BLaER1 (cell line): ENCODE measurements around the gene IFNAR2.
"Not testable (repeated sequence)": the region's sequence is repeated elsewhere in the genome, so short reads cannot be mapped to it uniquely, and the experiment has no call there.

ENCODE experiments used
- H3K27ac ChIP-seq: shearing (Covaris generic); formaldehyde crosslinking; 2 replicates; pipeline ENCODE4 v1.8.1; 2022
- H3K27me3 ChIP-seq: shearing (Covaris generic); formaldehyde crosslinking; 2 replicates; pipeline ENCODE4 v1.8.1; 2022
- H3K36me3 ChIP-seq: shearing (Covaris generic); formaldehyde crosslinking; 2 replicates; pipeline ENCODE4 v1.8.1; 2022
- H3K4me1 ChIP-seq: shearing (Covaris generic); formaldehyde crosslinking; 2 replicates; pipeline ENCODE4 v1.8.1; 2022
- H3K4me2 ChIP-seq: shearing (Covaris generic); formaldehyde crosslinking; 2 replicates; pipeline ENCODE4 v1.8.1; 2022
- H3K4me3 ChIP-seq: shearing (Covaris generic); formaldehyde crosslinking; 2 replicates; pipeline ENCODE4 v1.8.1; 2022
- H3K9ac ChIP-seq: shearing (Covaris generic); formaldehyde crosslinking; 2 replicates; pipeline ENCODE4 v1.8.1; 2022
- H3K9me3 ChIP-seq: shearing (Covaris generic); formaldehyde crosslinking; 2 replicates; pipeline ENCODE4 v1.8.1; 2022
- H4K20me1 ChIP-seq: shearing (Covaris generic); formaldehyde crosslinking; 2 replicates; pipeline ENCODE4 v1.8.1; 2022
- Cebpa-rat ChIP-seq: shearing (Covaris generic); IDR thresholded peaks from 2 replicates; pipeline ENCODE4 v1.8.1; 2022

Gene IFNAR2

DNA sequence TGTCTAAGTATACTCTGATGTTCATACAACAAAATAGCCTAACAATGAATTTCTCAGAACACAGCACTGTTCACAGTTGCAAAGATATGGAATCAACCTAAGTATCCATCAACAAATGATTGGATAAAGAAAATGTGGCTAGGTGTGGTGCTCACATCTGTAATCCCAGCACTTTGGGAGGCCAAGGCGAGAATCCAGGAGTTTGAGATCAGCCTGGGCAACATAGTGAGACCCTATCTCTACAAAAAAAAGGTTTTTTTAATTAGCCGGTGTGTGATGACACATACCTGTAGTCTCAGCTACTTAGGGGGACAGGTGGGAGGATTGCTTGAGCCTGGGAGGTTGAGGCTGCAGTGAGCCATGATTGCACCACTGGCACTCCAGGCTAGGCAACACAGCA, 10.7 kb downstream of the IFNAR2 start:
- H3K4me1 ChIP-seq, result peaks cover 47% of the 10 kb centered on the region
- H3K27ac ChIP-seq, result no peak overlapping the region
- no peak overlapping the region for H3K4me3 ChIP-seq
- no peak overlapping the region for H3K9ac ChIP-seq
- no peak overlapping the region for H3K4me2 ChIP-seq
- H3K9me3 ChIP-seq, result no peaks in the 10 kb centered on the region
- no peaks in the 10 kb centered on the region for H3K27me3 ChIP-seq
- peaks cover 11% of the 10 kb centered on the region; the same call in 1 of the 2 replicates for H4K20me1 ChIP-seq
- TF ChIP-seq Cebpa-rat, result no peak
- peaks cover 43% of the 10 kb centered on the region for H3K36me3 ChIP-seq

GRCh38 chr21:33241846-33242245, 12.1 kb downstream of the IFNAR2 start:
- H3K9me3 ChIP-seq, result no peaks in the 10 kb centered on the region
- no peaks in the 10 kb centered on the region for H3K27me3 ChIP-seq
- H3K36me3 ChIP-seq, result peaks cover 48% of the 10 kb centered on the region
- H4K20me1 ChIP-seq, result no peaks in the 10 kb centered on the region
- H3K4me2 ChIP-seq, result no peak overlapping the region
- peaks cover 62% of the 10 kb centered on the region for H3K4me1 ChIP-seq
- no peak for TF ChIP-seq Cebpa-rat
- H3K4me3 ChIP-seq, result no peak overlapping the region
- H3K27ac ChIP-seq, result no peak overlapping the region
- H3K9ac ChIP-seq, result no peak overlapping the region

- Histone ChIP-seq H3K36me3 (peaks cover 48% of the 10 kb centered on the region), H3K4me2 (peak overlapping the region; percentile 88), H3K4me1 (peaks cover 68% of the 10 kb centered on the region), H3K27ac (peak overlapping the region; percentile 78)
- H4K20me1 ChIP-seq, H3K9ac ChIP-seq, H3K4me3 ChIP-seq, H3K9me3 ChIP-seq, H3K27me3 ChIP-seq: not testable (repeated sequence)
These were observed 13.1 kb downstream of the IFNAR2 start for GRCh38 chr21:33242846-33243245.

GRCh38 chr21:33244082-33244778, 14.5 kb downstream of the IFNAR2 start:
- peak overlapping the region; percentile 88 for H3K4me2 ChIP-seq
- peak overlapping the region; percentile 64 for H3K9ac ChIP-seq
- no peak for TF ChIP-seq Cebpa-rat
- peak overlapping the region; percentile 78 for H3K27ac ChIP-seq
- no peaks in the 10 kb centered on the region for H3K27me3 ChIP-seq
- H3K36me3 ChIP-seq, result peaks cover 59% of the 10 kb centered on the region
- no peaks in the 10 kb centered on the region for H4K20me1 ChIP-seq
- peaks cover 61% of the 10 kb centered on the region for H3K4me1 ChIP-seq
- no peaks in the 10 kb centered on the region for H3K9me3 ChIP-seq
- peak overlapping the region; percentile 34 for H3K4me3 ChIP-seq

- peaks cover 61% of the 10 kb centered on the region for H3K4me1 ChIP-seq
- H3K9ac ChIP-seq, result peak overlapping the region; percentile 64
- H3K36me3 ChIP-seq, result peaks cover 64% of the 10 kb centered on the region
- H4K20me1 ChIP-seq, result no peaks in the 10 kb centered on the region
- H3K27ac ChIP-seq, result peak overlapping the region; percentile 78
- no peaks in the 10 kb centered on the region for H3K27me3 ChIP-seq
- no peaks in the 10 kb centered on the region for H3K9me3 ChIP-seq
- TF ChIP-seq Cebpa-rat, result peak; percentile 89; the same call in 1 of the 2 replicates
- H3K4me3 ChIP-seq, result peak overlapping the region; percentile 34; the same call in 1 of the 2 replicates
- H3K4me2 ChIP-seq, result peak overlapping the region; percentile 88
These were observed 15.0 kb downstream of the IFNAR2 start for GRCh38 chr21:33244779-33245105.

DNA sequence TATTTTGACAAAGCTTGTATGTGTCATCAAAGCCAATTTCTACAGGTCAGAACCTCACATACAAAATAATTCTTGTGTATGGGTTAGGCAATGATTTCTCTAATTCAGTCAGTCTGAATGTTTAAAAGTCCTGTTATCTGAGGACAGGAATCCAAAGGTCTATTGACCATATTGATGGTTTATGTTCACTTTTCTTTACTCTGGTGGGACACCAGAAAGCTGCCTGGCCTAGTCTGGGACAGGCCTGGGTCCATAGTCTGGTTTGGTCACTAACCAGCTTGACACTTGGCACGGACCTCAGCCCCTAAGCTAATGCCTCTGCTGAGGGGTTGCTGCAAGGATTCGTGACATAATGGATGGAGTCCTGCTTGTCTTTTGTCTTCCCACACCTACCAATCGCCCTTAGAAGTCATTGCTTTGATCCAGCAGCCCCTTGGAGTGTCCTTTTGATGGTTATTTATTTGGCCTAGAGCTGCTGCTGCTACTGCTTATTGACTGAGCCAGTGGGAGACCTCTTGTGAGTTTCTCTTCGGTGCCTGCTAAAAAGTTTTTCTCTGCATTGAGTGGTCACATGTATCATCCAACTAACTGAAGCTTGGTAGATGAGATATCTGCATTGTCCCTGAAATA, 15.7 kb downstream of the IFNAR2 start:
- no peaks in the 10 kb centered on the region for H4K20me1 ChIP-seq
- TF ChIP-seq Cebpa-rat, result no peak
- H3K4me1 ChIP-seq, result peaks cover 61% of the 10 kb centered on the region
- H3K4me3 ChIP-seq, result no peak overlapping the region
- no peak overlapping the region for H3K9ac ChIP-seq
- peak overlapping the region; percentile 78; the same call in 1 of the 2 replicates for H3K27ac ChIP-seq
- no peaks in the 10 kb centered on the region for H3K9me3 ChIP-seq
- H3K27me3 ChIP-seq, result no peaks in the 10 kb centered on the region
- H3K4me2 ChIP-seq, result peak overlapping the region; percentile 88
- H3K36me3 ChIP-seq, result peaks cover 71% of the 10 kb centered on the region

GRCh38 chr21:33246506-33246905, 16.8 kb downstream of the IFNAR2 start:
- Histone ChIP-seq H3K27me3 (no peaks in the 10 kb centered on the region), H3K4me2 (peak overlapping the region; percentile 67), H4K20me1 (no peaks in the 10 kb centered on the region), H3K27ac (peak overlapping the region; percentile 73; the same call in 1 of the 2 replicates), H3K9ac (no peak overlapping the region), H3K4me3 (no peak overlapping the region), H3K4me1 (peaks cover 59% of the 10 kb centered on the region), H3K9me3 (no peaks in the 10 kb centered on the region), H3K36me3 (peaks cover 82% of the 10 kb centered on the region)
- TF ChIP-seq Cebpa-rat, result no peak

GRCh38 chr21:33246963-33247362, 17.2 kb downstream of the IFNAR2 start:
- TF ChIP-seq Cebpa-rat, result no peak
- Histone ChIP-seq H3K4me2 (peak overlapping the region; percentile 67), H3K36me3 (peaks cover 83% of the 10 kb centered on the region), H4K20me1 (no peaks in the 10 kb centered on the region), H3K9ac (no peak overlapping the region), H3K27ac (peak overlapping the region; percentile 73), H3K4me1 (peaks cover 55% of the 10 kb centered on the region), H3K4me3 (no peak overlapping the region; the same call in 1 of the 2 replicates), H3K9me3 (no peaks in the 10 kb centered on the region), H3K27me3 (no peaks in the 10 kb centered on the region)

GRCh38 chr21:33247599-33247998, 17.9 kb downstream of the IFNAR2 start:
- no peaks in the 10 kb centered on the region for H3K27me3 ChIP-seq
- no peak for TF ChIP-seq Cebpa-rat
- no peak overlapping the region; the same call in 1 of the 2 replicates for H3K9ac ChIP-seq
- no peaks in the 10 kb centered on the region for H4K20me1 ChIP-seq
- H3K4me3 ChIP-seq, result no peak overlapping the region; the same call in 1 of the 2 replicates
- H3K36me3 ChIP-seq, result peaks cover 85% of the 10 kb centered on the region
- peak overlapping the region; percentile 73 for H3K27ac ChIP-seq
- H3K9me3 ChIP-seq, result no peaks in the 10 kb centered on the region
- peak overlapping the region; percentile 67 for H3K4me2 ChIP-seq
- H3K4me1 ChIP-seq, result peaks cover 55% of the 10 kb centered on the region

DNA sequence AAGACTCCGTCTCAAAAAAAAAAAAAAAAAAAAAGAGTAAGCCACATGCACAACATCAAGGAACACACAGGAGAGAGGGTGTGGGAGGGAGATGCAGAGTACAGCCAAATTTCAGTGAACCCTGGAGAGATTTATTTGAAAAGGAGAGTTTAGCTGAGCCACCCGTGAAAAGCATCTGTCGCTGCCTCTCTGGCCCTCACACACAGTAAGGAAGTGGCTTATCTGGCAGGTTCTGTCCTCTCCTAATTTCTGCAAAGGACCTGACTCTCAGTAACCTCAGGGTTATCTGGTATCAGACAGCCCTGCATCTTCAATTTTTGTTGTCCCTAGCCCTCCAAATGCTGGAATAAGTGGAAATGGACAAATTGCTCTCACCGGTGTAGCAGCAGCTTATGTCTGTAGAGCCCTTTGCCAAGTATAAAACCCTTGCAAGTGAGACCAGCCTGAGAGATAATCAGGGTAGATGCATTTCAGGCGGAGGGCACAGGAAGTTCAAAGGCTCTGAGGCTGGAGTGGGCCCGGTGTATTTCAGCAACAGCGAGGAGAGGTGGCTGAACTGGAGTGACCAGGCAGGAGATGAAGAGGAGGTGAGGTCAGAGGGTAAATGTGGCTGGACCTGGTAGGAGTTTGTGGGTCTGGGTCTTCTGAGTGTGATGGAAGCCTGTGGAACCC, 19.7 kb downstream of the IFNAR2 start:
- Histone ChIP-seq H3K36me3 (peaks cover 95% of the 10 kb centered on the region), H3K9ac (no peak overlapping the region), H3K4me3 (no peak overlapping the region), H3K4me2 (no peak overlapping the region), H3K4me1 (peaks cover 37% of the 10 kb centered on the region), H3K9me3 (no peaks in the 10 kb centered on the region), H3K27me3 (no peaks in the 10 kb centered on the region), H3K27ac (no peak overlapping the region), H4K20me1 (no peaks in the 10 kb centered on the region)
- TF ChIP-seq Cebpa-rat, result no peak
